CD14-positive monocyte (primary cell): ENCODE data around the gene OAT. TPM values are rescaled to one million over a fixed set of nuclear protein-coding genes. Genes with fewer than 3 reads are reported as not detected.
A peak's percentile ranks its signal among the peaks of the same experiment; 100 is the strongest.

Experiments used
- DNase-seq, 3 donors: peaks; one replicate each; pipeline ENCODE4 v3.0.0-alpha.2; 2011 to 2022
- H2AFZ ChIP-seq: 2 replicates; pipeline ENCODE4 v1.6.0; 2012; ENCODE audit warnings: mild to moderate bottlenecking, low read depth, low read length, inconsistent platforms; ENCODE audit not compliant: insufficient read depth, poor library complexity, severe bottlenecking
- H3K27ac ChIP-seq, 2 donors: 1 replicate in 1 of 2; 2 replicates in 1 of 2; pipeline ENCODE4 v1.5.1; 2012 to 2013; ENCODE audit warnings: low read length in 2 of 2, control low read depth in 1 of 2, inconsistent platforms in 1 of 2, low read depth in 1 of 2, mild to moderate bottlenecking in 1 of 2
- H3K27me3 ChIP-seq, 2 donors: one replicate each; pipeline versions ENCODE4 v1.6.0 to v1.6.1; 2011 to 2013; ENCODE audit warnings: low read length in 2 of 2; ENCODE audit not compliant: control insufficient read depth in 2 of 2, insufficient read depth in 2 of 2
- H3K36me3 ChIP-seq, 2 donors: replicated peaks in 1 of 2; 1 replicate in 1 of 2; 2 replicates in 1 of 2; pipeline versions ENCODE4 v1.5.1 to v1.6.1; 2012 to 2013; ENCODE audit warnings: low read length in 2 of 2, control low read depth in 1 of 2, inconsistent platforms in 1 of 2, mild to moderate bottlenecking in 1 of 2; ENCODE audit not compliant: insufficient read depth in 2 of 2, control insufficient read depth in 1 of 2
- H3K4me1 ChIP-seq, 2 donors: 1 replicate in 1 of 2; 2 replicates in 1 of 2; pipeline versions ENCODE4 v1.5.1 to v1.6.1; 2012 to 2013; ENCODE audit warnings: low read length in 2 of 2, control low read depth in 1 of 2, inconsistent platforms in 1 of 2, mild to moderate bottlenecking in 1 of 2, moderate library complexity in 1 of 2; ENCODE audit not compliant: insufficient read depth in 2 of 2, control insufficient read depth in 1 of 2
- H3K4me2 ChIP-seq: replicated peaks from 2 replicates; pipeline ENCODE3; 2012; ENCODE audit warnings: low read length, moderate library complexity, mild to moderate bottlenecking; ENCODE audit not compliant: poor library complexity, severe bottlenecking; ENCODE audit errors: extremely low read depth
- H3K4me3 ChIP-seq, 3 experiments: fragments of 200-600 bp in 1 of 3; sonication (generic) in 1 of 3; replicated peaks in 1 of 3; 1 replicate in 2 of 3; 2 replicates in 1 of 3; pipeline ENCODE4 v1.5.1; 2011 to 2013; ENCODE audit warnings: low read length in 3 of 3, mild to moderate bottlenecking in 3 of 3, control low read depth in 2 of 3, low read depth in 2 of 3, inconsistent platforms in 1 of 3, moderate library complexity in 1 of 3
- H3K79me2 ChIP-seq: 2 replicates; pipeline ENCODE4 v1.6.0; 2012; ENCODE audit warnings: mild to moderate bottlenecking, control low read depth, inconsistent platforms, low read length, moderate library complexity; ENCODE audit not compliant: insufficient read depth
- H3K9ac ChIP-seq: 2 replicates; pipeline ENCODE4 v1.6.0; 2017; ENCODE audit warnings: low read length, mild to moderate bottlenecking; ENCODE audit not compliant: insufficient read depth, poor library complexity, severe bottlenecking
- H3K9me3 ChIP-seq, 2 donors: replicated peaks in 1 of 2; 1 replicate in 1 of 2; 2 replicates in 1 of 2; pipeline versions ENCODE4 v1.5.1 to v1.6.1; 2012 to 2013; ENCODE audit warnings: low read length in 2 of 2, control low read depth in 1 of 2; ENCODE audit not compliant: control insufficient read depth in 1 of 2, insufficient read depth in 1 of 2
- H4K20me1 ChIP-seq: 2 replicates; pipeline ENCODE4 v1.6.0; 2012; ENCODE audit warnings: mild to moderate bottlenecking, low read length, control low read depth, moderate library complexity; ENCODE audit not compliant: insufficient read depth
- H3K27ac Mint-ChIP-seq, 7 donors: one replicate each; pipeline ENCODE4 v1.8.0; 2020; ENCODE audit warnings: mild to moderate bottlenecking in 7 of 7, mixed read lengths in 7 of 7, moderate library complexity in 6 of 7, inconsistent platforms in 2 of 7
- H3K27me3 Mint-ChIP-seq, 3 donors: one replicate each; pipeline ENCODE4 v1.8.0; 2021 to 2022; ENCODE audit warnings: low read depth in 3 of 3, mild to moderate bottlenecking in 3 of 3, mixed read lengths in 3 of 3, moderate library complexity in 3 of 3, inconsistent platforms in 1 of 3
- H3K36me3 Mint-ChIP-seq, 2 donors: one replicate each; pipeline ENCODE4 v1.8.0; 2020; ENCODE audit warnings: mixed read lengths in 2 of 2, inconsistent platforms in 1 of 2, mild to moderate bottlenecking in 1 of 2
- H3K4me1 Mint-ChIP-seq: one replicate; pipeline ENCODE4 v1.8.0; 2020; ENCODE audit warnings: mild to moderate bottlenecking, mixed read lengths
- H3K4me3 Mint-ChIP-seq, 2 donors: one replicate each; pipeline ENCODE4 v1.8.0; 2020; ENCODE audit warnings: mild to moderate bottlenecking in 2 of 2, mixed read lengths in 2 of 2, moderate library complexity in 1 of 2
- H3K9me3 Mint-ChIP-seq, 7 donors: one replicate each; pipeline ENCODE4 v1.8.0; 2020 to 2022; ENCODE audit warnings: mixed read lengths in 7 of 7, mild to moderate bottlenecking in 6 of 7, moderate library complexity in 6 of 7, inconsistent platforms in 2 of 7
- WGBS: methylation state at CpG from one replicate; pipeline ENCODE4 v1.1.5; 2013; ENCODE audit warnings: missing lambda C conversion rate; ENCODE audit not compliant: insufficient coverage; 5-methylcytosine and 5-hydroxymethylcytosine counted together
- intact Hi-C, 2 donors: fragments of 100-400 bp; cut with micrococcal nuclease; formaldehyde crosslinking; loops; one replicate each; pipeline versions ENCODE4 v1.15.0 to v1.15.1; 2023
- polyA plus RNA-seq, 3 donors: library from polyadenylated mRNA; depleted of rRNA in 1 of 3; unstranded in 2 of 3; stranded (reverse) in 1 of 3; fragments of 300-500 nt in 2 of 3; fragments of >200 nt in 1 of 3; fragmentation: Illumina TruSeq in 2 of 3; gene quantifications; 1 replicate in 2 of 3; 2 replicates in 1 of 3; pipeline ENCODE4 v1.2.3, GENCODE V29; 2012 to 2021
- TF ChIP-seq, protein P1 (sequence below): fragments of 200-600 bp; IDR thresholded peaks from one replicate; pipeline ENCODE4 v1.8.0; 2022; ENCODE audit warnings: antibody characterized with exemption, mild to moderate bottlenecking

OAT gene
- polyA plus RNA-seq, 3 donors: 83.5 to 89.6 (median 87.3) TPM

GRCh38 chr10:124429576-124429975, 10.9 kb upstream of the OAT start:
- Histone ChIP-seq H3K9me3 (no peaks in the 10 kb centered on the region), H3K9ac (no peak overlapping the region), H3K27ac (no peak overlapping the region), H4K20me1 (no peaks in the 10 kb centered on the region), H3K4me3 (no peak overlapping the region), H2AFZ (no peak overlapping the region), H3K27me3 (peaks cover 3 to 13% of the 10 kb centered on the region in 2 donors), H3K36me3 (no peaks in the 10 kb centered on the region), H3K4me1 (no peaks in the 10 kb centered on the region), H3K4me2 (no peak overlapping the region), H3K79me2 (no peaks in the 10 kb centered on the region)
- no peaks in the 10 kb centered on the region for H3K36me3 Mint-ChIP-seq
- H3K27ac Mint-ChIP-seq: no peak overlapping the region
- no CpG with 5 or more reads among the region's 5 CpGs for WGBS
- peaks cover 0 to 2% (median 0%) of the 10 kb centered on the region in 7 donors for H3K9me3 Mint-ChIP-seq
- no peaks in the 10 kb centered on the region for H3K4me1 Mint-ChIP-seq
- no peak for DNase-seq
- peaks cover 22 to 44% (median 22%) of the 10 kb centered on the region in 3 donors for H3K27me3 Mint-ChIP-seq
- intact Hi-C loops: no loop called here
- no peak overlapping the region for H3K4me3 Mint-ChIP-seq
- TF ChIP-seq, protein P1, sequence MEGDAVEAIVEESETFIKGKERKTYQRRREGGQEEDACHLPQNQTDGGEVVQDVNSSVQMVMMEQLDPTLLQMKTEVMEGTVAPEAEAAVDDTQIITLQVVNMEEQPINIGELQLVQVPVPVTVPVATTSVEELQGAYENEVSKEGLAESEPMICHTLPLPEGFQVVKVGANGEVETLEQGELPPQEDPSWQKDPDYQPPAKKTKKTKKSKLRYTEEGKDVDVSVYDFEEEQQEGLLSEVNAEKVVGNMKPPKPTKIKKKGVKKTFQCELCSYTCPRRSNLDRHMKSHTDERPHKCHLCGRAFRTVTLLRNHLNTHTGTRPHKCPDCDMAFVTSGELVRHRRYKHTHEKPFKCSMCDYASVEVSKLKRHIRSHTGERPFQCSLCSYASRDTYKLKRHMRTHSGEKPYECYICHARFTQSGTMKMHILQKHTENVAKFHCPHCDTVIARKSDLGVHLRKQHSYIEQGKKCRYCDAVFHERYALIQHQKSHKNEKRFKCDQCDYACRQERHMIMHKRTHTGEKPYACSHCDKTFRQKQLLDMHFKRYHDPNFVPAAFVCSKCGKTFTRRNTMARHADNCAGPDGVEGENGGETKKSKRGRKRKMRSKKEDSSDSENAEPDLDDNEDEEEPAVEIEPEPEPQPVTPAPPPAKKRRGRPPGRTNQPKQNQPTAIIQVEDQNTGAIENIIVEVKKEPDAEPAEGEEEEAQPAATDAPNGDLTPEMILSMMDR: no peak

DNA sequence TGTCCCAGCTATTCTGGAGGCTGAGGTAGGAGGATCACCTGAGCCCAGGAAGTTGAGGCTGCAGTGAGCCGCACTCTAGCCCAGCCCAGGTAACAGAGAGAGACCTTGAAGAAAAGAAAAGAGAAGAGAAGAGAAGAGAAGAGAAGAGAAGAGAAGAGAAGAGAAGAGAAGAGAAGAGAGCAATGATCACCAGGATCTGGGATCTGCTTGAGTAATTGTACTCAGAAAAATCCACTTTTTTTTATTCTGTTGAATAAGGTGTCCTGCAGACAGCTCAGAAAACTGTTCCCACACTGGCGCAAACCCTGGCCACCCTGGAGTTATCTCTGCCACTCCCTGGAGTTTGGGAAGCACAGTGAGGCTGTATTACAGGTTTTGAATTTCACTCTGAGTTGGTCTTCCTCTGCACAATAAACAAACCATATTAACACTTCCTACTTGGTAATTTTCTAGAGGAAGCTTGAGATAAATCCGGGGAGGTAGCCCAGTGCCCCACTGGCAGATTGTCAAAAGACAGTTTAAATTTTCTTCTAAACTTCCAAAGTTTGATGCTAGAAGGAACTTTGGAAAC, 9.6 kb upstream of the OAT start:
- TF ChIP-seq, protein P1: no peak

More for the DNA sequence above, 9.6 kb upstream of the OAT start:
- Histone ChIP-seq H3K36me3 (no peaks in the 10 kb centered on the region), H3K9ac (no peak overlapping the region), H4K20me1 (no peaks in the 10 kb centered on the region), H3K27me3 (peaks cover 3 to 17% of the 10 kb centered on the region in 2 donors), H3K27ac (no peak overlapping the region), H3K79me2 (no peaks in the 10 kb centered on the region), H2AFZ (peak overlapping the region; percentile 41), H3K9me3 (no peaks in the 10 kb centered on the region), H3K4me3 (no peak overlapping the region), H3K4me1 (no peaks in the 10 kb centered on the region), H3K4me2 (no peak overlapping the region)
- no peak for DNase-seq
- H3K27me3 Mint-ChIP-seq: peaks cover 25 to 52% (median 27%) of the 10 kb centered on the region in 3 donors
- H3K9me3 Mint-ChIP-seq: peaks cover 0 to 2% (median 0%) of the 10 kb centered on the region in 7 donors
- H3K4me3 Mint-ChIP-seq: no peak overlapping the region
- WGBS: 100% methylated on average over 1 of the region's 3 CpGs
- intact Hi-C loops: no loop called here
- H3K27ac Mint-ChIP-seq: peak overlapping the region in 1 of 7 donors; percentile 79
- H3K36me3 Mint-ChIP-seq: no peaks in the 10 kb centered on the region
- H3K4me1 Mint-ChIP-seq: no peaks in the 10 kb centered on the region
